Stimulated activated CD8-positive, alpha-beta memory T cell treated with anti-CD3 and anti-CD28 coated beads, Interleukin-12 subunit alpha, Interleukin-12 subunit beta, amount 100 ng/mL, for 1 hour (primary cell): ENCODE measurements around the gene KCNK3.

Source experiments
- DNase-seq: peaks from one replicate; pipeline ENCODE4 v3.0.0-alpha.2; 2020; ENCODE audit warnings: low read depth

The KCNK3 gene

DNA sequence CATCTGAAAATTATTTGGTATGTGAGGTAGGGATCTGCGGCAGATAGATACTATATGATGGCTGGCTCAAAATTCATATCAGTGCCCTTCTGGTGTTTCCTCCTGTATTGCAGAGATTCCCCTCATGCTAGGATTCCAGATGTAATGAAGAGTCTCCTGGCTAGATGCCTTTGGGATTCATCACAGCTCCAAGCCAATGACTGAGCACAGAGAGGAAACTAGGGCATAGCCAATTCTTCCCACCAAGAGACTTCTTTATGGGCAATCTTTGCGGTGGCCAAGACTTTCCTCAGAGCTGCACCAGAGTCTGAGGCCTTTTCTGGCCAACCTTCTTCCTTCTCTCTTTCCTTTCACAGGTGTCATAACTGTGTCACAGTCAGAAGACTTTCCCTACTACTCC is 25.9 kb upstream of the KCNK3 start:
- no peak for DNase-seq

DNA sequence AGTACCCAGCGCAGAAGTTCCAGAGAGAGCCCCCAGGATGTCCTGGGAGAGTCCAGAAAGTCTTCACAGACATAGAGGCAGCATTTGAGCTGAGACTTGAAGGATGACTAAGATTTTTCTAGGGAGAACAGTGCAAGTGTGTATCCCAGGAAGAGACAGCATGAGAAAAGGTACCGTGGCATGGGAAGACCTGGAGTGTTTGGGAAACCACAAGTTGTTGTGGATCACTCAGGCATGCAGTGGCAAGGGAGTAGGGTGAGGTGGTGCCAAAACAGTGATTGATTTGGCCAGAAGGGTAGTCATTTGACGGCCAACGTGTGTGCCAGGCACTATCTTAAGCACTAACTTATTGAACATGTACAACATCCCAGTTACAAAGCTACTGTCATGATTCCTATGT is 24.5 kb upstream of the KCNK3 start:
- DNase-seq: no peak

DNA sequence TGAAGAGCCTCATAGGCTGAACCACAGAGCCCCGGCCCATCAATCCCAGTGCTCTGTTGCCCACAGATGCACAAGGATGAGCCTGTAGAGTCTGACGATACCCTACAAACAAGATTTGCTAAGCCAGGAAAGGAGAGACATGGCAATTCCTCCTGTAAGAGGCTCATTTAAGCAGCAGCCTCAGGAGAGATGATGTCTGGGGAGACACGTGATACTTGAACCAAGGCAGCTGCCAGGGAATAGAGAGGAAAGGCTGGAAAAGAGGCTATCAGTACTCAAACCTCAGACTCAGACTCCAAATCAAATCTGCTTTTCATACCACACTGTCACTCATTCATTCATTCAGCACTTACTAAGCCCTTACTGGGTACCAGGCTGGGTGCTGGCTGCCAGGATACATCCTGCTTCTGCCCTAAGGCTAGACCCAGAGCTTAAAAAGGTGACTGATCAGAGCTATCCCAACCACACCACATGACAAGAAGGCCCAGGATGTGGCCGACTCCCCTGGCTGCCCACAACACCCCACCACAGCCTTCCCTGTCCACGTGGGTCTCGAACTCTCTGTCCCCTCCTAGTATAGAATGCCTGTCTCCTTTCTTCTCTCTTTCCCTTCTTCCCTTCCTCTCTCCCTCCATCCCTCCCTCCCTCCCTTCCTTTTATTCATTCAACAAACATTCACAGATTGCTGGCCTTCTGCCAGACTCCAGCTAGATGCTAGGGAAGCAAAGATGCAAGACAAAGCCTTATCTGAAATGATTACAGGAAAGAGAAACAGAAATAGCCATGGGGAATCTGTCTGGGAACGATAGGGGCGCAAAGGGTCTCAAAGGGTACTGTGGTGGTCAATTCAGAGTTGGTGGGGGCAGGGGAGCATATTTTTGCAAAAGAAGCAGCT is 23.4 kb upstream of the KCNK3 start:
- no peak for DNase-seq

DNA sequence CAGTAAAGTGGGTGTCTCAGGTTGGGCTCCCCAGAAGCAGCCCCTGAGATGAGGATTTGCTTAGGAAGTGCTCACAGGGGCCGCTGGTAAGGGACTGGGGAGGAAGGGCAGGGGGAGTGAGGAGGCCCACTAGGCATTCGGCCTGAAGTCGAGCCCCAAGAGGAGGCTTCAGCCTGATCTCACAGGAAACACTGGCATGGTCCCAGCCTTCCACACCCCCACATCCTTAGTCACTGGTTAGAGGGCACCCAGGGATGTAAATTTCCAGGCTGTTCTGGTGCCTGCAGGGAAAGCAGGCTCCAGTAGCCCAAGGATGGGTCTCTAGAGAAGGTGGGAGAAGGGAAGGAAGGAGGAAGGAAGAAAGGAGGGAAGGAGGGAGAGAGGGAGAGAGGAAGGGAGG is 22.4 kb upstream of the KCNK3 start:
- no peak for DNase-seq

DNA sequence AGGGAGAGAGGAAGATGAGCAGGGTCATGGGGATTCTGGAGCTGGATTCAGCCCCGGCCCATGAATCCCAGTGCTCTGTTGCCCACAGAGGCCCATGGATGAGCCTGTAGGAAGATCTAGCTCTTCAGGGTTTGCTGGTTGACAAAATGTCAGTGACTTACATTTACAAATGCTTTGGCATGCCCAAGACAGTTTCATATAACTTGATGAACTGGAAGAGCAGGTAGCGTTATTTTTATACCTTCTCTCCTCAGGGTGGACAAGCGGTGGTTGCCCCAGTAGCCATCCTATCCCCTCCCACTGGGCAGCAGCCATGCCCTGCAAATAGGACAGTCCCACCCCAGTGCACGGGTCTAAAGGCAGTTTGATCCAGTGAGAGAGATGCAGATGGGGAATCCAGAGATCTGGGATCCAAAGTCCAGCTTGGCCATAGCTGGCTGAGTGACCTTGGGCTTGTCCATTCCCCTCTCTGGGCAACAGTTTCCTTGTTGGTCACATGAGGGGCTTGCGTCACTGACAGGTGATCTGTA is 21.5 kb upstream of the KCNK3 start:
- no peak for DNase-seq

DNA sequence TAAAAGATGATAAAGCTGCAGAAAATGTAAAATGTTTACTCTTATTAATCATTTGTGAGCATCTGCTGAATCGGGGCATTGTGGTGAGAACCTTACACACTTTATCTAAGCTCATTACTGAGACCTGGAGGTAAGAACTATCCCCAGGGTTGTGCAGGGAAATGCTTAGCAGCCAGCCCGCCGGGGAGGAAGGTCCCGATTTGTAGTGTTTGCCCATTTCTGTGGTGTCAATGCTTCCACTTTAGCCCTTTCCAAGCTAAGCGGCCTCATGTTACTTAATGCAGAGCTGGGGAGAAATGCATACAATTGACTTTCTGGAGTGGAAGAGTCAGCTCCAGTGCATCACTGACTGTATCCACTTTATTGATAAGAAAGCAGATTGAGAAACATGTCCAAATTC is 20.8 kb upstream of the KCNK3 start:
- no peak for DNase-seq

DNA sequence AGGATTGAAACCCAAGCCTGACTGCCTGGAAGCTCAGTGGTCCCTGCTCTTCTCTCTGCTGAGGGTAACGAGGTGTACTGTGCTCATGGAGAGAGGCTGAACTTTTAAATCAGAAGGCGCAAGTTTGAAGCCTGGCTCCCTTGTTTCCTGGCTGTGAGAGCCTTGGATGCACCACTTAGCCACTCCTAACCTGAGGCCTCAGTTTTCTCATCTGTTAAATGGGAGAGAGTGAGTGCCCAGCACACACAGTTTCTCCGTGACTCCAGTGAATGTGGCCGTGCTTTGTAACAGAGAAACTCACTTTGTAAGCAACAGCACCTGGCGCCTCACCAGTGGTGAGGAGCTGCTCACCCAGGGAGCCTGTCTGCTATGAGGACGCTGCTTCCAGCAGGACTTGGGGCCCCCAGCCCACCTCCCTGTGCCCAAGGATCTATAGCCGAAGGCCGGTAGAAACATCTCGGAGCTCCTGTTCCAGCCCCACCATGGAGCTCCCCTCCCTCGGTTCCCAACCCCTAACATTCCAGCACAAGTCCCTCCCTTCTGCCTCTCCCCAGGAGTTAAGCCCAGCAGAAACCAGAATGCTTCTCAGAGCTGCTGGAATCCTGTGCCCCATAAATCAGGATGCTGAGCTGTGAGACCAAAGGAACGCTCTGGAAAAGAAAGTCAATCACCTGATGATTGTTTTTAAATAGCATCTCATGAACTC is 20.3 kb upstream of the KCNK3 start:
- DNase-seq: no peak

DNA sequence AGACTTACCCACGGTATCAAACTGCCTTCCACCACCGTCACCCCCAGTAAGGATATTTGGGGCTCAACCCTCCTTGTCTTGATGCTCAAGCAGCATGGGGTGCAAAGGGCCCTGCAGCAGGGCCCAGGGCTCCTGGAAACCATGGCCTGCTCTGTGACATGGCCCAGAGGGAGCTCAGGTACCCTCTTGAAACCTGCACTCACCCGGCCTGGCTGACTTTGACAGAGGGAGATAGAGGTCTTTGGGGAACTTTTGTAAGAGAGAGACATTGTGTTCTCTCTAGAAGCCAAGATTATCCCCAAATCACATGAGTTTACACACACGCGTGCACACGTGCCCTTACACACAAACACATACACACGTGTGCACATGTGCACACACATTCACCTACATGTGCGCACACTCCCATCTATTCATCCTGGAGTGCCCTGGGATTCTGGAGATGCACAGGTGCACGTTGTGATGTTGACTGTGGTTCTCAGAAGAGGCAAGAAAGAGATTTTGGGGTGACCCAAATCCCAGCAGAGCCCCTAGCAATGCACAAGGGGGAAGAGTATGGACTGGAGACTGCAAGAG is 19.6 kb upstream of the KCNK3 start:
- DNase-seq: no peak

DNA sequence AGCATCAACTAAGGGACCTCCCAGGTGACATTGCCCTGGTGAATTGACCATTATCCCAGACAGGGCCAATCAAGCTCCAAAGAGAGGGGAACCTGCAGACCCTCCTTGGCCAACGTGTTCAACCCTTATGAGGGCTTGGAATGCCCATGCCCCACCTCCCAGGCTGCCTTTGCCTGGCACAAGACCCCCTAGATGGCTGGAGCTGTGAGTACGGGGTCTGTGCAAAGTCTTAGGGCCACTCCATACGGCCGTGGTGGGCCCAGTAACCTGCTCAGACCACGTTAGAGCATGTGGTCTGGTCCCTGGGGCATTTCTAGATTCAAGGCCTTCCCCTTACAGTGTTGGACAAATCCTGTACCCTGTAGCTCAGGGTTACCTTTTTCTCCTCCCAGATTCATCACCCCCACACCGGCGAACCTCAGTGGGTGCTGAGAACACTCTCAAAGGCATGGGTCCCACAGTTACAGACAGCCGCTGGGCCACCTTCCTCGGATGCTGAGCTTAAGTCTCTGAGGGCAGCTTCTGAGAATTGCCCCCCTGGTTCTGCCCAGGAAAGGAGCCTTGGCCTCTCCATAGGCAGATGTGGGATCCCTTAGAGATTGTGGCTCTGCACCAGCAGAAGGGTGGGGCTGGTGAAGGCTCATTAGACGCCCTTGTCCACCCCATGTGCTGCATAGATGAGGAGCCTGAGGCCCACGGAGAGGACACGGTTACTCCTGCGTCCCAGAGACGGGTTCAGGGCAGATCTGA is 18.3 kb upstream of the KCNK3 start:
- no peak for DNase-seq

DNA sequence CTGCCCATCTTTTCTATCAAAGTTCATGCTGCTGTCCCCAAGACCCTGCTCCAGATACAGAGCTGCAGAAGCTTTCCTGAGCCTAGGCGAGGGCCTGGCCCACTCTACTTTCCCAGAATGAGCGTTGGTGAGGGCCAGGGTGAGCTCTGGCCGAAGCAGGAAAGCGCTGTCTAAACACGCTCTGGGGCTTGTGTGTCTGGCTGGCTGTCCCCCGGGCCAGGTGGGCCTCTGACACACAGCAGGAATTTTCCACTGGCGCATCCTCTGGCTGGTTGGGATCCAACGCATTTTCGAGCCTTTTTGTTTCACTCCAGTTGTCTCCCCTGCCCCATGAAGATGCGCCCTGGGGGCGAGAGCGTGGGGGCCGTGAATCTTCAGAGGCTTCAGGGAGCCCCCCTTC is 17.8 kb upstream of the KCNK3 start:
- no peak for DNase-seq

DNA sequence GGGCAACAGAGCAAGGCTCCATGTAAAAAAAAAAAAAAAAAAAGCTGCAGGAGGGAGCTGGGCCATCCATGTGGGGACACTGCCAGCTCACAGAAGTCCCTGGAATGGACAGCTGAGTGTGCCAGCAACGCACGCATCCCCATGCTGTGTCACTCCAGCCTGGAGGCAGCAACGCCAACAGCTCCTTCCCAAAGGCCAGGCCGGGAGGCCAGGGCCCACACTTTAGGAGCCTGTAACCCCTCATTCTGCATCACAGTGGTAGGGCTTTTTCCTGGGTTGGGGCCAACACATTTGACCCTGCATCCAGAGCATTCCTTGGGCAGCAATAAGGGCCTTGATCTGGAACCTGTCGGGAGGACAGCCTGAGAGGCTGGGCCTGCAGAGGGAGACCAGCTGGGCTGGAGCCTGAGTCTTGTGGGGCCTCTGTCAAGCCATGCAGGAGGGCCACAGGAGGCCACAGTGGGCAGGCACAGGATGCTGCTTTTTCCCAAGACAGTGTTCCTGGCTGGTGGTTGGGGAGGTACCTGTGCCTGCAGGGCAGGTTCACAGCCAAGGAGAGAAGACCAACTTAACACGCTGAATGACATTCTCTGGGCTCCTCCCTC is 16.8 kb upstream of the KCNK3 start:
- DNase-seq: no peak

DNA sequence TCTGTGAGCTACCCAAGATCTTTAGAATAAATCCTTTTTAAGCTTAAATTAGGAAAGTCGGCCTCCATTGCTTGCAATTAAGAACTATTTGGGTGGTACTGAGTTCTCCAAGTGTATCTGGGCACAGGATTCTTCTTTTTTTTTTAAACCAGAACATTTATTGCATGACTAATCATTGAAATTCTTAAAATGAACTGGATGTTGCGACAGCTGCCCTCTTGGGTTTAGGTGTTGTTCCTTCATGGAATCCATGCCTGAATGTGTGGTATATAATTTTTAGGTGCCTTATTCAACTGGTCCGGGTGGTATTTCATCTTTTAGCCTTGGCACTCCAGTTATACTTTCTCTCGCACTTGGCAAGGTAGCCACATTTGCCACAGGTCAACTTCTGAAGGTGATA is 14.5 kb upstream of the KCNK3 start:
- DNase-seq: no peak

DNA sequence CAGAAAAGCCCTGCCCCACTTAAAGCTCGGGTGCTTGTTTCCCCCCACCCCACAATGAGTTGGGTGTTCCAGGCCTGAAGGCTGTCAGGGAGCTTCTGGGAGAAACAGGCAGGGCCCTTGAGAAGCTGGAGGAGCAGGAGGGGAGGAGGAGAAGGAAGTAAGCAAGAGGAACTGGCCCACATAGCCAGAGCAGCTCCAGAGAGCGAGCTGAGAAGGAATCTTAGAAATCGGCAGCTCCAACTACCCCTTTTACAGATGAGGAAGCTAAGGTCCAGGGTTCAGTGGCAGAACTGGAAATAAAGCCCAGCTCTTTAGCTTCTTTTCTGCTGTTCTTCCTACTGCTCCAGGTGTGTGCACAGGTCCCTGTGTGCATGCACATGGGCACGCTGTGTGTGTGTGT is 12.7 kb upstream of the KCNK3 start:
- no peak for DNase-seq

DNA sequence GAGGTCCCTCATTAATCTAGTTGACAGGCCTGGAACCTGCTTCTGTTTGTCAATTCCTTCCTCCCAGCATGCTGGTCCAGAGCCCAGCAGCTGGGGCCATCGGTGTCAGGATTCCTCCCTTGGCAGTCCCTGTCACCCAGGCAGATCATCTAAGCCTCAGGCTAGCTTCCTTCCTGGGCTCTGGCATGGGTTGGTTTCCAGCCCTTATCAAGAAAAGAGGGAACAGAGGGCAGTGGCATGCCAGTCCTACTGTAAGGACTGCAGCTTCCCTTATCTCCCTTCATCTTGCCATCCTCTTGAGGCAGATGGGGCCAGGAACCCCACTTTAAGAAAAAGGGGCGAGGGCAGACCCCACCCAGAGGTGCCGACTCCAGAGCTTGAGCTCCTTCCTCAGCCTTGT is 10.9 kb upstream of the KCNK3 start:
- no peak for DNase-seq

DNA sequence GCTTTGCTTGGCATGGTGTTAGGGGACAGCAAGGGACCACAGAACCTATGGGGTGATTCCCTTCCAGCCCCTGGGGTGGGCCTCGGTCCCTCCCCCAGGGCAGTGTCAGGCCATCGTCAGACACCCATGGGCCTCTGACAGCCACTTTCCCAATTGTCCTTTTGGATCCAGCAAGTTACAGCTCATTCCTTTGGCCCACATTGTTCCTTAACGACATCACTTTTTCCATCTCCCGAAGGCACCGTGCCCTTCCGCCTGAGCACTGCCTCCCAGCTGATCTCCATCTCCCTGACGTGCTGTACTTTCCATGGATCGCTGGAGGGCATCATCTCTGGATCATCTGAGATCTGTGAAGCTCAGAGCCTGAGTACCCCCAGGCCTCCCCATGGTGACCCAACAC is 10.4 kb upstream of the KCNK3 start:
- no peak for DNase-seq

DNA sequence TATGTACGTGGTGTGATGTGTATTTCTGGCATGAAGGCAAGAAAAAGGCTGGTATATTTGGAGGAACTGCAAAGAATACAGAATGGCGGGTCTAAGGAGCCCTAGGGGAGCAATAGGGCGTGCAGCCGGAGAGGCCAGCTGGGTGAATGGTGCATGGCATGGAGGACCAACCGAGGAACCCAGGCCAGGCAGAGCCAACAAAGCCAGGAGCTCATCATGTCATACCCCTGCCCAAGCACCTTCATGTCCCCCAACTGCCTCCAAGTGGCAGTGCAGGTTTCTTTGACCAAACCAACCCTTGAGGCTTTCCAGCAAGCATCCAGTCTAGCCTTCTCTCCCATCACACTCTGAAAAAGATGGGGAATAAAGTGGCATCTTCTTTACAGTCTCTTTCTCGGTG is 8.9 kb upstream of the KCNK3 start:
- DNase-seq: no peak

DNA sequence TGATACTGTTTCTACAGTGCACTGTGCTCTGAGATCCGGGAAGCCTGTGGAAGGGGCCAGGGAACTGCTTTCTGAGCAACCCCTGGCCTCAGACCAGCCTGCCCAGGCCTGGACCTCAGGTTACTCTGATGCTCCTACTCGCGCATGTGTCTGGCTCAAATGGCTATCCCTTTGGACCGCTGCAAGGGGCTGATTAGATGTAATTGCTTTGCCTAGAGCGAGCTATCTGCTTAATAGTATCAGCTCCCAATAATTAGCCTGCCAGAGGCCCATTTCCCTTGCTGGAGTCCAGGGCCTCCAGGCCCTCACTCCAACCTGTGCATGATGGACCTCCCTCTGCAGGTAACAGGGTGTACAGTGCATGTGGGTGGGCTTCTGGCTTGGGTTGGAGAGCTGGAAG is 7.2 kb upstream of the KCNK3 start:
- no peak for DNase-seq

DNA sequence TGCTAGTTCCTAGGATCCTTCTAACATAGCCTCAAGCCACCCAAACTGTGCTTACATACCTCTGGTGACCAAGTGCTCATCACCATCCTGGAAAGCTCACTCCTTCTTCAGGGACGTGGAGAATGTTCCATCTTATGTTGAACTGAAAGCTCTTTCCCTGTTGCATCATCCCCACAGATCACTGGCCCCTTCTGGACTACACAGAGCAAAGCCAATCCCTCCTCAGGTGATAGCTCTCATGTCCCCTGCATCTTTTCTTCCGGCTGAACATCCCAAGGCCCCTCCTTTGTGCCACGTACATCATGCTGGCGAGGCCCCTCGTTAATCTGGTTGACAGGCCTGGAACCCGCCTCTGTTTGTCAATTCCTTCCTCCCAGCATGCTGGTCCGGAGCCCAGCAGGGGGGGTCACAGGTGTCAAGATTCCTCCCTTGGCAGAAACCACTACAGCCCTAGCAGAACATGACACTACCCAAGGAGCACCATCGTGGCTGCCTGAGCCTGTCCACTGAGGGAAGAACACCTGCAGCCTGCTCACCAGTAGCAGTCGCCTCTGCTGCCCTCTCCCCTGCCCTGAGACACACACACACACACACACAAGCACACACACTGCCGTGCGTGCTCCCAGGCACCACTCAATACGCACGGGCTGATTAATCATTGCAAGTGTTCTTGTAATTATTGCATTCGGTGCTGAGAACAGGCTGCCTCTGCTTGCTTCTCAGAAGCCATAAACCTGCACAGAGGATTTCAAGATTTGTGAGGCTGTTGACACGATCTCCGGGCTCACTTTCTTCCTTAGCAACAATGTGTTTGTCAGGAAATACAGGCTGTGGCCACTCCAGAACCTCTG is 6.3 kb upstream of the KCNK3 start:
- no peak for DNase-seq

DNA sequence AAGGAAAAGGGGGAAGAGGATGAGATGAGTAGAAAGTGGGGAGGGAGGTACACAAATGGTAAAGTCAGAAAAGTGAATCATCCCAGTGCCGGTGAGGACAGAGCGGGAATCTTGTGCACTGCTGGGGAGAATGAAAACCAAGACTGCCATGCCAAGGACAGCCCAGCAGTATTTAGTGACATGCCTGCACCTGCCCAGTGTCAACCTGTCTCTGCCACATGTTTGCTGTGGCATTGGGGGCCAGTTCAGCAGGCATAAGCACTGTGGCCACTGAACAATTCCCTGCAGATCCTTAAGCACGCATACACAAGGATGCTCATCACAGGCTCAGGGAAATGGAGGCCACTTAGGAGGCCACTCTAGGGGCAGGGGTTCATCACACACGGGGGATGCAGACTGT is 5.2 kb upstream of the KCNK3 start:
- DNase-seq: no peak

DNA sequence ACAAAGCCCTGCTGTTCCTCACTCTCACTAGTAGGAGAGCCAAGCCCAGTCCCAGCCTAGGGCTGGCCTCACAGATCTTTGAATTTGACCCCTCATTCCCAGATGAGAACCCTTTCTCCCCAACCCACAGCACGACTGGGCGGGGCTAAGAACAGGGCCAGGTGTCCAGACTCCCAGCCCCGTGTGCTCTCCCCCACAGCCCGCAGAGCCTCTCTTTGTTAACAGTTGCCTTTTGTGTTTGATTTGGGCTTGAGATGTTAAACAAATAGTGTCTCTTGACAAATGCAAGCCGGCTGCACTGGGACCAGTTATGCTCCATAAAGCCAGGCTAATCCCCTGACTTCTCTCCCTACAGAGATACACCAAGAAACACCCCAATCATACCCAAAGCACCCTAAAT is 4.7 kb upstream of the KCNK3 start:
- DNase-seq: no peak

DNA sequence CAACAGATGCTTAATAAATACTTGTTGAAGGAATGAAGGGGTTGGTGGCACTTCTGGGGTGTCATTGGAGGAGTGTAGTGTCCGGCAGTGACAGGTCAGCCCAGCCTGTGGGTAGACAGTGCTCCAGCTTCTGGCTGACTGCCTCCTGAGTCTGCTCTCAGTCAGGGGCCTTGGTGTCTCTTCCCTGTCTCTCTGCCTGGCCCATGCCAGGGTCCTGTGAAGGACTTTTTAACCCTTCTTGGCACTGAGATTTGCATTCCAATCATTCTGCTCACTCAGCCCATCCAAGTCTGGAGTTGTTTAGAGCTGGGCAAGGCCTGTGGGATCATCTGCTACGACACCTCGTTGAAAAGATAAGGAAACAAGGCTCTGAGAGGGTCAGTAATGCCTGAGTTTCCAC is 1.4 kb upstream of the KCNK3 start:
- no peak for DNase-seq
